GM15510 (cell line): ENCODE data around the gene CSGALNACT2.

ENCODE experiments used
- POLR2A ChIP-seq: IDR thresholded peaks from 3 replicates; pipeline ENCODE4 v1.6.1; 2011; ENCODE audit warnings: borderline replicate concordance; ENCODE audit not compliant: insufficient read length; ENCODE audit errors: extremely low read depth

Gene CSGALNACT2

GRCh38 chr10:43223056-43223455, 84.8 kb downstream of the CSGALNACT2 start:
- TF ChIP-seq POLR2A: no peak

GRCh38 chr10:43224321-43224720, 86.1 kb downstream of the CSGALNACT2 start:
- no peak for TF ChIP-seq POLR2A

GRCh38 chr10:43225004-43225786, 87.0 kb downstream of the CSGALNACT2 start:
- TF ChIP-seq POLR2A: no peak

- no peak for TF ChIP-seq POLR2A
Observed at GRCh38 chr10:43225787-43226153, 87.5 kb downstream of the CSGALNACT2 start.

GRCh38 chr10:43226441-43226840, 88.2 kb downstream of the CSGALNACT2 start:
- TF ChIP-seq POLR2A: no peak

- TF ChIP-seq POLR2A: no peak
Observed at GRCh38 chr10:43226851-43227845, 88.9 kb downstream of the CSGALNACT2 start.

- no peak for TF ChIP-seq POLR2A
Observed at GRCh38 chr10:43227911-43228782, 89.9 kb downstream of the CSGALNACT2 start.

- no peak for TF ChIP-seq POLR2A
Observed at GRCh38 chr10:43228783-43229207, 90.5 kb downstream of the CSGALNACT2 start.

- no peak for TF ChIP-seq POLR2A
Observed at GRCh38 chr10:43229208-43230061, 91.2 kb downstream of the CSGALNACT2 start.

- TF ChIP-seq POLR2A: no peak
Observed at GRCh38 chr10:43230101-43230908, 92.1 kb downstream of the CSGALNACT2 start.

GRCh38 chr10:43230909-43231522, 92.8 kb downstream of the CSGALNACT2 start:
- TF ChIP-seq POLR2A: no peak

- no peak for TF ChIP-seq POLR2A
Observed at GRCh38 chr10:43231523-43232078, 93.4 kb downstream of the CSGALNACT2 start.

GRCh38 chr10:43233601-43234430, 95.6 kb downstream of the CSGALNACT2 start:
- TF ChIP-seq POLR2A: no peak
